DMS114 treated with DMSO at 0.1 percent for 48 hours (cell line): ENCODE data around the gene SERPINA3.
"Not testable (repeated sequence)": the region's sequence is repeated elsewhere in the genome, so short reads cannot be mapped to it uniquely, and the experiment has no call there.

Source experiments
- DNase-seq: peaks from one replicate; lab custom pipeline; 2025; ENCODE audit not compliant: unreplicated experiment; lab: John Stamatoyannopoulos, UW

SERPINA3 gene

GRCh38 chr14:94612174-94612573, at the start of gene SERPINA3:
TSS of gene SERPINA3 (plus strand) at chr14:94612391. CDS start at chr14:94614442, 2,051 bp downstream.
- no peak for DNase-seq

GRCh38 chr14:94562941-94563883, 49.0 kb upstream of the SERPINA3 start:
- DNase-seq: no peak

GRCh38 chr14:94564381-94564780, 47.8 kb upstream of the SERPINA3 start:
- DNase-seq: no peak

- no peak for DNase-seq
Measured at GRCh38 chr14:94568186-94568585, 44.0 kb upstream of the SERPINA3 start.

- no peak for DNase-seq
Measured at GRCh38 chr14:94569381-94570001, 42.7 kb upstream of the SERPINA3 start.

GRCh38 chr14:94570002-94570400, 42.2 kb upstream of the SERPINA3 start:
- DNase-seq: no peak

GRCh38 chr14:94570440-94570839, 41.8 kb upstream of the SERPINA3 start:
- DNase-seq: no peak

GRCh38 chr14:94571395-94571794, 40.8 kb upstream of the SERPINA3 start:
- no peak for DNase-seq

- DNase-seq: no peak
Measured at GRCh38 chr14:94571950-94572349, 40.2 kb upstream of the SERPINA3 start.

GRCh38 chr14:94572637-94573303, 39.4 kb upstream of the SERPINA3 start:
- no peak for DNase-seq

- DNase-seq: no peak
Measured at GRCh38 chr14:94573475-94574277, 38.5 kb upstream of the SERPINA3 start.

- no peak for DNase-seq
Measured at GRCh38 chr14:94574336-94574735, 37.9 kb upstream of the SERPINA3 start.

GRCh38 chr14:94575730-94576585, 36.2 kb upstream of the SERPINA3 start:
- DNase-seq: no peak

GRCh38 chr14:94577472-94577871, 34.7 kb upstream of the SERPINA3 start:
- not testable (repeated sequence) for DNase-seq

- no peak for DNase-seq
Measured at GRCh38 chr14:94578712-94579111, 33.5 kb upstream of the SERPINA3 start.

GRCh38 chr14:94581127-94581999, 30.8 kb upstream of the SERPINA3 start, which contains the start of gene SERPINA5:
TSS of gene SERPINA5 (plus strand) at chr14:94581426. CDS start at chr14:94587363, 5,937 bp downstream.
- no peak for DNase-seq

GRCh38 chr14:94582199-94582750, 29.9 kb upstream of the SERPINA3 start:
- DNase-seq: no peak

- no peak for DNase-seq
Measured at GRCh38 chr14:94582851-94583250, 29.3 kb upstream of the SERPINA3 start.

- no peak for DNase-seq
Measured at GRCh38 chr14:94583557-94583956, 28.6 kb upstream of the SERPINA3 start.
